SH-SY5Y (cell line): Measurements from ENCODE around the gene GSX2.

ENCODE experiments used
- GATA2 ChIP-seq: IDR thresholded peaks from 2 replicates; pipeline ENCODE4 v1.6.1; 2011; ENCODE audit warnings: mild to moderate bottlenecking, low read depth, low read length
- GATA3 ChIP-seq: IDR thresholded peaks from 2 replicates; pipeline ENCODE4 v1.6.1; 2011; ENCODE audit warnings: low read depth, mild to moderate bottlenecking, low read length, moderate library complexity

GRCh38 chr4:54103190-54103574 is 3.2 kb downstream of the GSX2 start:
- TF ChIP-seq GATA2 (no peak), GATA3 (no peak)
